GM13977 (cell line): ENCODE measurements around the gene IMMP2L.

ENCODE experiments used
- DNase-seq: peaks from one replicate; pipeline ENCODE4 v3.0.0; 2012; ENCODE audit warnings: low spot score
- in situ Hi-C: fragments of 300-500 bp; cut with MboI; formaldehyde crosslinking; loops from one replicate; pipeline ENCODE4 v1.12.0; 2022; ENCODE audit warnings: low sequenced_read_pairs, low pct_unique_long_range_greater_than_20kb, mixed read lengths, inconsistent platforms; ENCODE audit not compliant: unreplicated experiment
- TF ChIP-seq, protein P1 (sequence below): IDR thresholded peaks from 2 replicates; pipeline ENCODE4 v1.5.1; 2012; ENCODE audit warnings: mild to moderate bottlenecking, control low read depth; ENCODE audit not compliant: insufficient read depth; ENCODE audit errors: extremely low read depth, missing control alignments

The IMMP2L gene

DNA sequence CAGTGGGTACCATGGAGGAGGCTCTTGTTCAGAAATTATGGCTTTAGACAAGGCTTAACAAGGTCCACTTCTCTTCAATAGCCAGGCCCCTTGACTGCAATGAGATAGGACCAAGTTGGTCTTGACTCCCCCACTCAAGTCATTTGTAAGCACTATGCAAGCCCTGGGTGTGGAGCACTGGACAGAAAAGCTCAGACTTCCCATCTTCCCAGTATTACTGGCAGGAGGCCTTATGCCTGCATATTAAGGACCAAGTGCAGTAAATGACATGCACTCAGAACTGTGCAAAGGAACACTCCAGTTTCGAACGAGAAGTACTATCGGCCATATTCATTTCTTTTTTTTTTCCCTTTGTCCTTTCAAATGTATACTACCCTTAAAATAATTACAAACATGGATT lies 789.7 kb downstream of the IMMP2L start:
- DNase-seq, result no peak
- TF ChIP-seq, protein P1, sequence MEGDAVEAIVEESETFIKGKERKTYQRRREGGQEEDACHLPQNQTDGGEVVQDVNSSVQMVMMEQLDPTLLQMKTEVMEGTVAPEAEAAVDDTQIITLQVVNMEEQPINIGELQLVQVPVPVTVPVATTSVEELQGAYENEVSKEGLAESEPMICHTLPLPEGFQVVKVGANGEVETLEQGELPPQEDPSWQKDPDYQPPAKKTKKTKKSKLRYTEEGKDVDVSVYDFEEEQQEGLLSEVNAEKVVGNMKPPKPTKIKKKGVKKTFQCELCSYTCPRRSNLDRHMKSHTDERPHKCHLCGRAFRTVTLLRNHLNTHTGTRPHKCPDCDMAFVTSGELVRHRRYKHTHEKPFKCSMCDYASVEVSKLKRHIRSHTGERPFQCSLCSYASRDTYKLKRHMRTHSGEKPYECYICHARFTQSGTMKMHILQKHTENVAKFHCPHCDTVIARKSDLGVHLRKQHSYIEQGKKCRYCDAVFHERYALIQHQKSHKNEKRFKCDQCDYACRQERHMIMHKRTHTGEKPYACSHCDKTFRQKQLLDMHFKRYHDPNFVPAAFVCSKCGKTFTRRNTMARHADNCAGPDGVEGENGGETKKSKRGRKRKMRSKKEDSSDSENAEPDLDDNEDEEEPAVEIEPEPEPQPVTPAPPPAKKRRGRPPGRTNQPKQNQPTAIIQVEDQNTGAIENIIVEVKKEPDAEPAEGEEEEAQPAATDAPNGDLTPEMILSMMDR, result no peak
- in situ Hi-C loops, result no loop called here

DNA sequence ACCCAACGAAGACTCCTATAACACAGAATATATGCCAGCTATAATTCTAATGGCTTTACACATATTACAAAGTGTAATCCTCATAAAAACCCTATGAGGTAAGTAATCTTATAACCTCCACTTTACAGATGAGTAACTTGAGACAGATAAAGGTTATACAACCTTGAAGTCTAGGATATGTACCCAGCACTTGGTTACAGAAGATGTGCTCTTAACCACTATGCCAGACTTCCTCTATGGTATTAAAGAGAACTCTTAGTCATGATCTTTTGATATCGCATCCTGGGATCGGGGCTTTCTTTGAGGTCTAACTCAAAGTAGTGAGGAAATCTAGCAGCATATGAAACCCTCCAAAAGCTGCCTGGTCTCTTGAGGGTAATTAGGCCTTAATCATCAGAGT lies 790.6 kb downstream of the IMMP2L start:
- in situ Hi-C loops, result no loop called here
- DNase-seq, result no peak
- TF ChIP-seq, protein P1, result no peak

DNA sequence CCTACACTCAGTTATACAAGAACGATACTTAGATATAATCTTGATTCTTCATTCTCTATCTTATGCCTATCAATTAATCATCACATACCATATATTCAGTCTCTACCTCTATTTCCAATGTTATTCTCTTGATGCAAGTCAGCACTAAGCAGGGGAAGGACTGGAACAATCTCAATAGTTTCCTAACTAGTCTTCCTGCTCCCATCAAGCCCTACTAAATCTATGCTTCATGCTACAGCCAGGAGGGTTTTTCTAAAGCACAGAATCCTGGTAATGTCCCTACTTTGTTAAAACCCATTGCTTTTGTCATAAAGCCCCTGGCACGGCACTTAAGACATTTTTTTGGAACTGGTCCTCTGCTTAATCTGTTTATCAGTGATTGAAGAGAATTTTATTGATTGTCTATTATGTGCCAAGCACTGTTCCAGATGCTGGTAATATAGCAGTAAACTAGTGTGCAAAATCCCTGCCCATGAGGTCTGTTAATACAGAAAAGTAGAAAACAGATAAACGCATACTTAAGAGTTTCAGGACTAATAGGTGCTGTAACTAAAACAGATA lies 794.7 kb downstream of the IMMP2L start:
- TF ChIP-seq, protein P1, result no peak
- in situ Hi-C loops, result no loop called here
- DNase-seq, result no peak

DNA sequence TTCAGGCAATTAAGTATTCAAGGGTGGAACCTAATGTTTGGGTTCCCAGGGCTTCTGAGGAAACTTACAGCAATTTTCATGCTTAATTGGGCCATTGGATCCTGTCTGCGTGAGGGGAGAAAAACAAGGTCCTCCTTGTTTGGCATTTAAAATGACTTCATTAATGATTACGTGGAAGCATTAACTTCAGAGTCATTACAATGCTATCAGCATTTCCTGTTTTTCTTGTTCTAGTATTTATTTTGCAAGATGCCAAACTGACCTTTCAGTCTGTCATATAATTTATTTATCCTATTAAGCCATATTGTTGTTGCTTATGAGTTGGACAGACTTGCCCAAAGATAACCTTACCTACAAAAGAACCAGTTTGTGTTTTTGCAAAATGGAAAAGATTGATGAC lies 795.4 kb downstream of the IMMP2L start:
- in situ Hi-C loops, result no loop called here
- TF ChIP-seq, protein P1, result no peak
- DNase-seq, result no peak

DNA sequence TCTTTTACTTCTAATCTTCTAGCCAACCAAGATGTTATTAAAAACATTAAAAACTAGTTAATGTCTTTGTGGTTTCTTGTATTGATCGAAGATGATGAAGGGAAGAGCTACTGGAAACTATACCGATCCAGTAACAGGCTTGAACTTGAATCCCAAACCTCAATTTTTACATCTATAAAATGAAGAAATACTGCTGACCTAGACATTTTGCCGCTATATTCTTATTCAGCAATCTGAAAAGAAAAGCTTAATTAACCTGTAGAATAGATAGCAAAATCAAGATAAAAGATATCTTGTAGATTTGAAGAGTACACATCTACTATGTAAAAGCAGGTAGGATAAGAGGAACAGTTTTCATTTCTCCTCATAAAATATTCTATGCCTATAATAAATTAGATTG lies 797.4 kb downstream of the IMMP2L start:
- no peak for DNase-seq
- in situ Hi-C loops, result no loop called here
- TF ChIP-seq, protein P1, result no peak

DNA sequence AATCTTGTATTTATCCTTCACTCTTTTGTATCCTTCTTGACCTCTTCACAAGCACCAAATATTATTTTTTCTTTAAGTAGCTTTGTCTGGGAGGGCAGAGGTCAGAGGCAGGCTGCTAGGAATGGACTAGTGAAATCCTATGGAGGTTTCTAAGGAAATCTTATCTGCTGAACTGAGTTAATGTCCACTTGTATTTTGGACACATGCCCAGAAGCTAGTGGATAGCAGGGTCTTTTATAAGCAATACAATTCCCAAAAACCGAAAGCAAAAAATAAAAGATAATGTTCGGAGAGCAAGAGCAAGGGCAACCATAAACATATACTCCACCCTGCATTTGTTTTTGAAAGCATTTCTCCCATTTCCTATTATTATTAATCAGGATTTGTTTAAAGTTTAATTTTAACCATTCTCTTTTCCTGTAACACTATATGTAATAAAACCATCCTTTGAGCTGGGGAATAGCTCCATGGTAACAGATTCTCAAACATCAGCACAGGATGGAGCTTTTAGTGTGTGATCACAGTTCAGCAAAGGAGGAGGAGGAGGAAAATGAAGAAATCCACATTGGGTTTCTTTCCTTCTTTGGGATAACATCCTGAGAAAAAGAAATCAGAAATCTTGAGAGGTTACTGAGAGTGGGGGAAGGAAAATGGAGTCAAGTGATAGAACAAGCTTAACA lies 799.6 kb downstream of the IMMP2L start:
- TF ChIP-seq, protein P1, result no peak
- DNase-seq, result no peak
- in situ Hi-C loops, result no loop called here

DNA sequence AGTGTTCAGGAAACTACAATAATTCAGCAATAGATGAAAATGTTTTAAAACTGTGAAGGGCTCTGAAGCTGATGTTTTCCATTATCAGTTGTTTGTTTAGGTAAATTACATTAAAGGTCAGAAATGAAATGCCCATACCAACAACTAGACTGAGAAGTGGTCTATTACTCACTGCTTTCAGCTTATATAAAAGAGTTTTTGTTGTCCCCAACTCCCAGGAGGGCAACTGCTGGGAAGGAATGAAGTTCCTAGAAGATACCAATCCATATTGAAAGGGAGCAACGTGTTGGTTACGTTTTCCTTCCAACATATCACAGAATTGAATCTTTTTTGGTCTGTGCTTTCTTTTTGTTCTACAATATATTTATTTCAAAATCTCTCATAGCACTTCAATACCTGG lies 802.0 kb downstream of the IMMP2L start:
- no peak for DNase-seq
- in situ Hi-C loops, result no loop called here
- TF ChIP-seq, protein P1, result no peak
